Endothelial cell (in vitro differentiated cells): ENCODE results near the gene ZDHHC13. TPM values are rescaled to one million over a fixed set of nuclear protein-coding genes. Genes with fewer than 3 reads are reported as not detected.
"Not testable (repeated sequence)": the region's sequence is repeated elsewhere in the genome, so short reads cannot be mapped to it uniquely, and the experiment has no call there.

Source experiments
- DNase-seq: peaks from one replicate; pipeline ENCODE4 v3.0.0; 2021; ENCODE audit warnings: low spot score
- H3K27ac Mint-ChIP-seq: one replicate; pipeline ENCODE4 v1.8.0; 2021; ENCODE audit warnings: mixed read lengths, inconsistent platforms; ENCODE audit not compliant: unreplicated experiment
- H3K27me3 Mint-ChIP-seq: one replicate; pipeline ENCODE4 v1.8.0; 2021; ENCODE audit warnings: mild to moderate bottlenecking, moderate library complexity, mixed read lengths, inconsistent platforms; ENCODE audit not compliant: unreplicated experiment
- H3K36me3 Mint-ChIP-seq: one replicate; pipeline ENCODE4 v1.8.0; 2021; ENCODE audit warnings: mild to moderate bottlenecking, low read depth, mixed read lengths, inconsistent platforms; ENCODE audit not compliant: unreplicated experiment
- H3K4me1 Mint-ChIP-seq: one replicate; pipeline ENCODE4 v1.8.0; 2021; ENCODE audit warnings: mild to moderate bottlenecking, mixed read lengths, inconsistent platforms; ENCODE audit not compliant: unreplicated experiment
- H3K4me3 Mint-ChIP-seq: one replicate; pipeline ENCODE4 v1.8.0; 2021; ENCODE audit warnings: mild to moderate bottlenecking, mixed read lengths, inconsistent platforms; ENCODE audit not compliant: unreplicated experiment
- H3K9me3 Mint-ChIP-seq: one replicate; pipeline ENCODE4 v1.8.0; 2021; ENCODE audit warnings: mixed read lengths, inconsistent platforms; ENCODE audit not compliant: unreplicated experiment
- CTCF ChIP-seq: fragments of 200-600 bp; sonication (generic); IDR thresholded peaks from one replicate; pipeline ENCODE4 v1.5.0; 2021; ENCODE audit warnings: antibody characterized with exemption; ENCODE audit not compliant: unreplicated experiment
- total RNA-seq: library from RNA; stranded (reverse); fragmentation: NEBNext Ultra II Directional; extraction: Animal tissue kit (Norgen Biotek cat#: 25700); gene quantifications from one replicate; pipeline ENCODE4 v1.2.1, GENCODE V29; 2021; ENCODE audit not compliant: unreplicated experiment

ZDHHC13 gene
- total RNA-seq, 1 donor from 2014 or later, result 18.2 TPM

GRCh38 chr11:19117760-19118097, 761 bp downstream of the ZDHHC13 start:
- no peak for DNase-seq
- H3K36me3 Mint-ChIP-seq, result no peaks in the 10 kb centered on the region
- H3K9me3 Mint-ChIP-seq, result no peaks in the 10 kb centered on the region
- no peak for TF ChIP-seq CTCF
- H3K4me3 Mint-ChIP-seq, result peak overlapping the region; percentile 93
- H3K4me1 Mint-ChIP-seq, result peaks cover 4% of the 10 kb centered on the region
- H3K27ac Mint-ChIP-seq, result no peak overlapping the region
- peaks cover 2% of the 10 kb centered on the region for H3K27me3 Mint-ChIP-seq

GRCh38 chr11:19121646-19122045, 4.7 kb downstream of the ZDHHC13 start:
- Mint-ChIP-seq H3K27me3 (no peaks in the 10 kb centered on the region), H3K36me3 (no peaks in the 10 kb centered on the region), H3K4me1 (peaks cover 4% of the 10 kb centered on the region), H3K9me3 (no peaks in the 10 kb centered on the region), H3K27ac (no peak overlapping the region), H3K4me3 (no peak overlapping the region)
- no peak for TF ChIP-seq CTCF
- no peak for DNase-seq

- DNase-seq, result no peak
- Mint-ChIP-seq H3K9me3 (no peaks in the 10 kb centered on the region), H3K36me3 (no peaks in the 10 kb centered on the region), H3K4me1 (no peaks in the 10 kb centered on the region), H3K27me3 (no peaks in the 10 kb centered on the region), H3K4me3 (no peak overlapping the region), H3K27ac (no peak overlapping the region)
- TF ChIP-seq CTCF, result no peak
Observed at GRCh38 chr11:19122960-19123615, 6.1 kb downstream of the ZDHHC13 start.

GRCh38 chr11:19126562-19127325, 9.8 kb downstream of the ZDHHC13 start:
- H3K36me3 Mint-ChIP-seq, H3K9me3 Mint-ChIP-seq, H3K4me1 Mint-ChIP-seq, H3K27me3 Mint-ChIP-seq, H3K27ac Mint-ChIP-seq, H3K4me3 Mint-ChIP-seq, DNase-seq: not testable (repeated sequence)

GRCh38 chr11:19134004-19134403, 17.0 kb downstream of the ZDHHC13 start:
- H3K9me3 Mint-ChIP-seq, result peaks cover 13% of the 10 kb centered on the region
- H3K27me3 Mint-ChIP-seq, result peaks cover 1% of the 10 kb centered on the region
- TF ChIP-seq CTCF, result no peak
- no peak for DNase-seq
- no peaks in the 10 kb centered on the region for H3K4me1 Mint-ChIP-seq
- no peak overlapping the region for H3K27ac Mint-ChIP-seq
- peaks cover 26% of the 10 kb centered on the region for H3K36me3 Mint-ChIP-seq
- peak overlapping the region; percentile 62 for H3K4me3 Mint-ChIP-seq

- H3K4me3 Mint-ChIP-seq, H3K27ac Mint-ChIP-seq, DNase-seq, H3K4me1 Mint-ChIP-seq, H3K27me3 Mint-ChIP-seq: not testable (repeated sequence)
- Mint-ChIP-seq H3K36me3 (peaks cover 25% of the 10 kb centered on the region), H3K9me3 (peaks cover 13% of the 10 kb centered on the region)
Observed at GRCh38 chr11:19136884-19137283, 19.9 kb downstream of the ZDHHC13 start.
